A673 (cell line): ENCODE results near the gene FADD. TPM values are rescaled to one million over a fixed set of nuclear protein-coding genes. Genes with fewer than 3 reads are reported as not detected.

Experiments used
- BruUV-seq: library from RNA; stranded (reverse); fragments of 400-500 nt; replicated peaks from 2 replicates; lab custom pipeline; 2021; lab: Mats Ljungman, UMichigan
- CTCF ChIA-PET: fragments of 300-600 bp; sonication (Branson Sonifier 250); formaldehyde crosslinking; loops from one replicate; lab custom pipeline; 2022; ENCODE audit warnings: antibody characterized with exemption; lab: Charles Lee
- POLR2A ChIA-PET: fragments of 300-600 bp; sonication (Branson Sonifier 250); formaldehyde crosslinking; loops from one replicate; lab custom pipeline; 2022; ENCODE audit warnings: antibody characterized with exemption; ENCODE audit not compliant: low non-redundant PET; lab: Charles Lee
- DNase-seq: peaks from one replicate; pipeline ENCODE4 v3.0.0-alpha.2; 2015; ENCODE audit warnings: low spot score
- H3K27ac ChIP-seq: fragments of 200-600 bp; sonication (generic); 2 replicates; pipeline ENCODE4 v1.5.1; 2016; ENCODE audit warnings: mixed run types, low read depth, mild to moderate bottlenecking, mixed read lengths, antibody characterized with exemption, low read length; ENCODE audit not compliant: poor library complexity, severe bottlenecking
- H3K27me3 ChIP-seq: fragments of 200-600 bp; sonication (generic); replicated peaks from 2 replicates; pipeline ENCODE4 v1.6.1; 2017; ENCODE audit warnings: mixed run types, low read depth, mild to moderate bottlenecking, mixed read lengths, antibody characterized with exemption, low read length; ENCODE audit not compliant: insufficient read depth, poor library complexity
- H3K36me3 ChIP-seq: fragments of 200-600 bp; sonication (generic); 2 replicates; pipeline ENCODE4 v1.6.1; 2016; ENCODE audit warnings: mixed run types, mild to moderate bottlenecking, mixed read lengths, antibody characterized with exemption, low read length; ENCODE audit not compliant: insufficient read depth, poor library complexity, severe bottlenecking
- H3K4me1 ChIP-seq: fragments of 200-600 bp; sonication (generic); 2 replicates; pipeline ENCODE4 v1.6.1; 2017; ENCODE audit warnings: mixed run types, mild to moderate bottlenecking, mixed read lengths, antibody characterized with exemption, low read length; ENCODE audit not compliant: insufficient read depth, poor library complexity, severe bottlenecking
- H3K4me3 ChIP-seq: fragments of 200-600 bp; sonication (generic); 2 replicates; pipeline ENCODE4 v1.5.1; 2016; ENCODE audit warnings: low read depth, mixed run types, mild to moderate bottlenecking, mixed read lengths, low read length; ENCODE audit not compliant: poor library complexity, severe bottlenecking
- H3K9me3 ChIP-seq: fragments of 200-600 bp; sonication (generic); 2 replicates; pipeline ENCODE4 v1.6.1; 2016; ENCODE audit warnings: mixed run types, low read depth, mild to moderate bottlenecking, mixed read lengths, antibody characterized with exemption, low read length; ENCODE audit not compliant: poor library complexity, severe bottlenecking
- CTCF ChIP-seq: fragments of 300-800, 200-600 bp; sonication (generic); conservative IDR thresholded peaks from 2 replicates; pipeline ENCODE4 v1.5.1; 2017; ENCODE audit warnings: low read depth, mild to moderate bottlenecking, antibody characterized with exemption, low read length, moderate library complexity, mixed read lengths
- EZH2 ChIP-seq: fragments of 200-600 bp; sonication (generic); IDR thresholded peaks from 2 replicates; pipeline ENCODE4 v1.6.1; 2017; ENCODE audit warnings: borderline replicate concordance, low read depth, mild to moderate bottlenecking, mixed read lengths, antibody characterized with exemption, low read length; ENCODE audit not compliant: poor library complexity, severe bottlenecking
- intact Hi-C: fragments of 100-400 bp; cut with micrococcal nuclease; formaldehyde crosslinking; loops from one replicate; pipeline ENCODE4 v1.10.0; 2022; ENCODE audit not compliant: unreplicated experiment
- total RNA-seq: library from RNA; stranded (reverse); gene quantifications from 2 replicates; pipeline ENCODE4 v1.2.3, GENCODE V29; 2021

Gene FADD
- total RNA-seq, 1 experiment from 2014 or later: 62.7 TPM

GRCh38 chr11:70183032-70183431 lies 20.1 kb upstream of the FADD start:
- ChIA-PET CTCF (interaction anchor here (0.5 to 0.9 kb wide), 3 partner anchors 14 to 264 kb away, joined by 3 to 11 read pairs (median 6); no protein-coding TSS in a partner anchor), POLR2A (no interaction called here)
- Histone ChIP-seq H3K36me3 (no peaks in the 10 kb centered on the region), H3K27me3 (no peaks in the 10 kb centered on the region), H3K4me3 (no peak overlapping the region), H3K27ac (no peak overlapping the region), H3K9me3 (no peaks in the 10 kb centered on the region), H3K4me1 (no peaks in the 10 kb centered on the region)
- intact Hi-C loops: no loop called here
- no peak for DNase-seq
- no TSS peak for BruUV-seq
- TF ChIP-seq CTCF: no peak
- no peak for TF ChIP-seq EZH2

GRCh38 chr11:70183483-70184176 lies 19.5 kb upstream of the FADD start:
- intact Hi-C loops: no loop called here
- Histone ChIP-seq H3K27ac (no peak overlapping the region), H3K27me3 (no peaks in the 10 kb centered on the region), H3K36me3 (no peaks in the 10 kb centered on the region), H3K4me1 (no peaks in the 10 kb centered on the region), H3K4me3 (no peak overlapping the region), H3K9me3 (no peaks in the 10 kb centered on the region)
- no peak for TF ChIP-seq CTCF
- no peak for TF ChIP-seq EZH2
- no TSS peak for BruUV-seq
- ChIA-PET POLR2A (no interaction called here), CTCF (interaction anchor here (0.5 to 0.9 kb wide), 2 partner anchors 46 to 265 kb away, joined by 3 to 6 read pairs; no protein-coding TSS in a partner anchor)
- DNase-seq: peak; percentile 37

GRCh38 chr11:70184396-70184795 lies 18.7 kb upstream of the FADD start:
- DNase-seq: no peak
- no TSS peak for BruUV-seq
- POLR2A ChIA-PET: no interaction called here

More at GRCh38 chr11:70184396-70184795, 18.7 kb upstream of the FADD start:
- Histone ChIP-seq H3K27ac (no peak overlapping the region), H3K4me3 (no peak overlapping the region), H3K9me3 (no peaks in the 10 kb centered on the region), H3K4me1 (no peaks in the 10 kb centered on the region), H3K36me3 (no peaks in the 10 kb centered on the region), H3K27me3 (no peaks in the 10 kb centered on the region)
- TF ChIP-seq EZH2: no peak
- no peak for TF ChIP-seq CTCF
- CTCF ChIA-PET: no interaction called here
- intact Hi-C loops: no loop called here
